GM21381 (cell line): ENCODE measurements around the gene NCSTN.

Source experiments
- ATAC-seq: cut with Tn5 transposase; IDR thresholded peaks from one replicate; pipeline ENCODE4 v1.9.1; 2021; ENCODE audit warnings: mild to moderate bottlenecking, moderate library complexity; ENCODE audit not compliant: unreplicated experiment

Gene NCSTN

DNA sequence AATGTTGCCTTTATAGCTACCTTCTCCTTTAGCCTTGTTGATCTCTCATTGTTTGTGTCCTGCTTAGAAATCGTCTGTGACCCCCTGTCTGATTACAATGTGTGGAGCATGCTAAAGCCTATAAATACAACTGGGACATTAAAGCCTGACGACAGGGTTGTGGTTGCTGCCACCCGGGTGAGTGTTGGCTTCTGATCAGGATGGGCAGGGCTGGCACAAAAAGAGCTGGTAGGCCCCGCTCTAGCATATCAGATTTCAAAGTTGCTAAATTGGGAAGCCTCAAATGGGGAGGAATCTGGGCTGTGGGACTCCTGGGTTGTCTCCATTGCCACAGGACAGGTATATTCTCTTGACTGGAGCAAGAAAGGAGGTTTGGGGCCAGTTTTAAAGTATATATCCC, 8.4 kb downstream of the NCSTN start:
- no peak for ATAC-seq

DNA sequence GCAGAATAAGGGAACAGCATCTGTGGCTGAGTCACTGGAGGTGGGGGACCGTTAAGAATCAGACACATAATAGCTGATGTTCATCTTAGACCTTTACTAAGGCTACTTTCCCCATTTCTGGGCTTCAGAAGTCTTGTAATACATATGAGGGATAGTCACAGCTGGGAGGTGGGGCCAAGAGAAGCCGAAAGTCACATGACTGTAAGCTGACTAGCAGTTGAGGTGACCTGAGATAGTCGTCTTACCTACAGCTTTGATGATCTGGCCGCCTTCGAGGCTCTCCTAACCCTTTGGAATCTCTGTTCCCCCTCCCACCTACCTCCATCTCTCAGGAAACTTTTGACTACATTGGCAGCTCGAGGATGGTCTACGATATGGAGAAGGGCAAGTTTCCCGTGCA, 9.4 kb downstream of the NCSTN start:
- no peak for ATAC-seq

DNA sequence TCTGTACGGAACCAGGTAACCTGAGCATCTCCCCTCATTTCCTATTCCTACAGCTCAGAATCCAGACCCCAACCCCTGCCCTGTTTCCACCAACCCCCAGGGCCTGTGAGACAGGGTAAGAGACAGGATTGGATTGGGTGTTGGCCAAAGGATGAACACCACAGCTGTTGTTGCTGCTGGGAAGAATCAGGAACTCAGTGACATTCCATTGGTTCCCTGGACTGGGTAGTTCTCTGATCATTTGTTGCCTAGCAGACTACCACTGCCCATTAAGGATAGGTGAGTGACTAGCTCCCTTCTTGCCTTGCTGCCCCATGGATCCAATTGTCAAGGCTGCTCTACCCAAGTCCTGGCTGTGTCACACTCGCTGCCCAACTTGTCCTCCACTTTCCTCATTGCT, 10.0 kb downstream of the NCSTN start:
- ATAC-seq: no peak

DNA sequence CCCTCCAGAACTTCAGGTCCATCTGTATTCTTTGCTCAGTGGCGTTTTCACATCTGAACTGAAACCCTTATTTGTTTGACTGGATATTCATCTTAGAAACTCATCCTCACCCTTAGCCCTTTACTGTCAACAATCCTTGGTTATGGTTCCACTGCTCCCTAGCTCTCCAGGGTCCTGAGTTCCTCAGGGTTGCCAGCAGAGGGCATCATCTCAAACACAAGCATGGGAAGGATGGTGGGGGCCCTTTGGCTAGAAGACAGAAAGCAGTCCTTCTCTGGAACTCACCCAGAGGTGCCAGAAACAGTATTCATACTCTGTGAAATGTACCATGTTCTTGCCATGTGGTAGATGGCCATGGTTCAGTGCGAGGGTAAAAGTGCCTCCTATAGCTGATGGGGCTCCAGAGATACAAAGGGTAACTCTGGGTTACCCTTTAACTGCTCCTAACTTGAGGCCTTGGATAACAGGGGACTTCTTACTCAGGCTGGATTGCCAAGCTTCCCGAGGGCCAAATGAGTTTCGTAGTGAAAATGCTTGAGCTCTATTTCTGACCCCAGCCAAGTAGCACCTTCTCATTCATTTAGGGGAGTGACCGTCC, 11.3 kb downstream of the NCSTN start:
- no peak for ATAC-seq

DNA sequence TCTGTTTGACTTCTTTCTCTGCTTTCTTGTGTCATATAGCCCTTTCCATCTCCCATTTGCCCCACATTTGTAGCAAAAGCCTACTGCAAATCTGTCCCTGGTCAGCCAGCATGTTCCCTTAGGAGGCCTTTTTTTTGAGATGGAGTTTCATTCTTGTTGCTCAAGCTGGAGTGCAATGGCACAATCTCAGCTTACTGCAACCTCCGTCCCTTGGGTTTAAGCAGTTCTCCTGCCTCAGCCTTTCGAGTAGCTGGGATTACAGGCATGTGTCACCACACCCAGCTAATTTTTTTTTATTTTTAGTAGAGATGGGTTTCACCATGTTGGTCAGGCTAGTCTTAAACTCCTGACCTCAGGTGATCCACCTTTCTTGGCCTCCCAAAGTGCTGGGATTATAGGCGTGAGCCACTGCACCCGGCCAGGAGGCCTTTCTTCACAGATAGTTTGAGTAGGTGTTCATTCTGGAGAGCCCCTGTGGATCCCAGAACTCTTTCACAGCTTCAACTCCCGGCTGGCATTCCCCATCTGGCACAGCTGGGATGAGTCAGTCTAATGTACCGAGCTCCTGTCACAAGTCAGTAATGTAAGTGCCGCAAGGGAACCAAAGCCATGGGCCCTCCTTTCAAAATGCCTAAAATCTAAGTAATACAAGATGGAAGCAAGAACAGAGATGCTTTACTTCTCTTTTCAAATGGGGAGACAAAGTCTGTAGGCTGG, 14.3 kb downstream of the NCSTN start:
- no peak for ATAC-seq

DNA sequence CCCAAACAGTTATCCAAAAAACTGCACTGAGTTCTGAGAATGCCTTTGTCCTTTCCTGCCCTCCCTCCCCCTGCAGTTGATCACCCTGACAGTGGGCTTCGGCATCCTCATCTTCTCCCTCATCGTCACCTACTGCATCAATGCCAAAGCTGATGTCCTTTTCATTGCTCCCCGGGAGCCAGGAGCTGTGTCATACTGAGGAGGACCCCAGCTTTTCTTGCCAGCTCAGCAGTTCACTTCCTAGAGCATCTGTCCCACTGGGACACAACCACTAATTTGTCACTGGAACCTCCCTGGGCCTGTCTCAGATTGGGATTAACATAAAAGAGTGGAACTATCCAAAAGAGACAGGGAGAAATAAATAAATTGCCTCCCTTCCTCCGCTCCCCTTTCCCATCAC, 14.9 kb downstream of the NCSTN start:
- ATAC-seq: no peak

DNA sequence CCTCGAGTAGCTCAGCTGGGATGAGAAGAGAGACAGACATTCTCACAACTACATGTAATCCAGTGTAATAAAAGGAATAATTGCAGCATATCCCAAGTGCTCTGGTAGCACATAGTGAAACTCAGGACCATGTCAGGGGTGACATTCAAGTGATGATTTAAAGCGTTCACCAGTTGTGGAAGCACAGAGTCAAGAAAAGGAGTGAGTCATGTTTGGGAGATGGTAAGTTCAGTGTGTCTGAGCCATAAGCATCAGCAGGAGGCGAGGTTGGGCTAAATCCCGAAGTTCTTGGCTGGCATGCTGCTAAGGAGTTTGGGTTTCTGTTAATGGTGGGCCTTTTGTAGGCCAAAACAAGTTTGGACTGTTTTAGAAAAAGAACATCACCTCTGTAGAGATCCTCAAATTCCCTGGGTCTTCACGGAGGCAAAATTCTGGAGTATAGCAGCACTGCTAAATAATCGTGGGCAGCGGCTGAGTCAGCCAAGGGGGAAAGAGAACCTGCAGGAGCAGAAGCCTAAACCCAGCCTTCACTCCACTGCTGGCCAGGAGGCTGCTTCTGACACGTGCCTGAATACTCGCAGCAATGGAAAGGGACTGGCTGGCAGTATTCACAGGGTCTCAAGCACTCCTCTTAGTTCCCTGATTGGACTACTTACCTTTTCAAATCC, 16.5 kb downstream of the NCSTN start:
- ATAC-seq: no peak

DNA sequence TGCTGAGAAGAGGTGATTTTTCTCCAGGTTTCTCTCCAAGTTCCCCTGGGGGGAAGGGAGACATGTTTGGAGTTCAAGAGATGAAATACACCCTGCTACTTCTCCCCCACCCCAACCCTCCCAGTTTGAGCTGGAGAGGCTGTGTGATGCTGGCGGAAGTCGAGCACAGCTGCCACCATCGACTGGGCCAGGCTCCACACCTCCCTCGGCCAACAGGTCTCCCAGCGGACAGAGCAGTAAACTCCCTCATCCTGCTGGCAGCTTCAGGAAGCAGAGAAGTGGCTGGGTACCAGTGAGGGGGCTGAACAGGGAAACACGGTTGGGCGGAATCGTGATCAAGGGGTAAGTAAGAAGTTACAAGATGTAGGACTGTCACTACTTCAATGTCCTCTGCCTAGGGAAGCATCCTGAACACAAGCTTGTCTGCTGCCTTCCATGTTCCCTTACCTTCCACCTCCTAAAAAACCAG, 17.1 kb downstream of the NCSTN start:
- ATAC-seq: no peak

DNA sequence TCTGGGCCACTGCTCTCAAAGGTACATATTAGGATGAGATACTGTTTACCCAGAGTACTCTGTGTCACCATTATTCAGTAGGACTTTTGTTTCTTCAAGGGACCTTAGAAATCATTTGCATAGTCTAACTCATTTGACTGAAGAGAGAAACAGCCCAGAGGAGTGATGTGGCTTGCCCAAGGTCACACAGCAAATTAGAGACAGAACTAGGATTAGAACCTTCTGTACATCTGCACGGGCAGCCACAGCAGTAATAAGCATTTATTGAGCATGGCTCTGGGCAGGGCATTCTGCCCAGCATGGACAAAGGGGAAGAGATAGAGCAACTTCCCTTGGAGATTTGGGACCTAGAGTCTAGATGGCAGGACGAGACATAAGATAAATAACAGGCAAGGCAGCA, 18.0 kb downstream of the NCSTN start:
- ATAC-seq: no peak

DNA sequence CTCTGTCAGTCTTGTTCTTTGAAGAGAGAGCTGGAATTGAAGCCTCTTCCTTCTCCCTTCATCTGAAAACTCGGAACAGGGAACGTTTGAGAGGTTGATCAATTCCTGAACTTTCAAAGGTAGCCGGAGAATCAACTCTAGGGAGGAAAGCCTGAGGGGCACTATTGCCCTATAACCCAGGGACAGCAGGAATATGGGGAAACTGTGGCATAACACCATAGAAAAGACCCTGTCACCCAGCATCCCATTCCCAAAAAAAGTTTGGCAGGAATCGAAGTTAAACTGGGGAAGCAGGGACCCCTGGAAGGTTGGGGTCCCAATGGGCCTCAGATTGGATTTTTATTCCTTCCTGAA, 18.6 kb downstream of the NCSTN start:
- no peak for ATAC-seq

DNA sequence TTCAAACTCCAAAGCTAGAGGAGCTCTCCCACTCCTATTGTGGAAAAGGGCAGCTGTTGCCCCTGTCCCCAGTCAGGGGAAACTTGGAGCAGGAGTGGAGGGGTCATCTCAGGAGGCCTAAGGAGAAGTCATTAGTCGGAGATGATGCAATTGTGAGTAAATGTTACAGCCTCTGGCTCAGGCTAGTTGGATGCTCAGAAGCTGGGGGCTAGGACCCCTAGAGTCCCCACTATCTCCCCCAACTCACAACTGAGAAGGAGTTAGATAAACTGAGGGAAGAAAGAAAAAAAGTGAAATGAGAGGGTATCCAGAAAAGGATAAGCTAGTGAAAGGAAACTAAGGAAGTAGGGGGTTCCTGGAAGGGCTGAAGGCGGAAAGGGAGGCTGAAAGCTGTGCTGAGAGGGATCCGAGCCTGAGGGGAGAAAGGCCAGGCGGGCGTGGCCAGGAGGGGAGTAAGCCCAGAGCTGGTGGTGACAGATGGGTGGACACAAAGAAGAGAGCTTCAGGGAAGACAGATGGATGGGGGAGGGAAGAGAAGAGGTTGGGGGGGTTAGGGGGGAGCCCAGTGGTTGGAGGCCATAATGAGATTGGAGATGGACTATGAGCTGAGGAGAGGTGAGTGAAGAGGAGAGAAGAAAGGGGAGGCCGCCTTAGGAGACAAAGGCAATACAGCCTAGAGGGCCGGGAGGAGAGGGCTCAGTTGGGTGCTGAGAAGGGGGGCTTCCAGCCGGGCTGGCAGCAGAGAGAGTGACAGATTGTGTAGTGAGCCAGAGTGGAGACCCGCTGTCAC, 19.2 kb downstream of the NCSTN start:
- ATAC-seq: no peak

DNA sequence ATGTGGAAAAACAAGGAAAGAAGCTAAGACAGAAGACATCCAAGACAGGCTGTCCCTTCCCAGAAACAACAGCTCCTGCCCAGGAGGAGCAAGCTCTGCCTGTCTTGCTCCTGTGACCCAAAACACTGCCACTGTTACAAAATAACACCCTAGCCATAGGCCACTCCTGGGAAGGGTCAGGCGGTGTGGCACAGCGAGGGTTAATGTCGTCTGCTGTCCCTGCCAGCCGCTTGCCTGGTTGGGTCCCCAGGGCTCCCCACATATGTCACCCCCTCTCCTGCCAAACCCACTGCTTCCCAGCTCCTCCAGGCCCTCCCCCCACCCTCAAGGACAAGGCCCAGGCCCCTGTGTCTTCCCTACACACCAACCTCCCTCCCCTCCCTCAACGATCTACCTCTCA, 19.8 kb downstream of the NCSTN start:
- ATAC-seq: no peak

DNA sequence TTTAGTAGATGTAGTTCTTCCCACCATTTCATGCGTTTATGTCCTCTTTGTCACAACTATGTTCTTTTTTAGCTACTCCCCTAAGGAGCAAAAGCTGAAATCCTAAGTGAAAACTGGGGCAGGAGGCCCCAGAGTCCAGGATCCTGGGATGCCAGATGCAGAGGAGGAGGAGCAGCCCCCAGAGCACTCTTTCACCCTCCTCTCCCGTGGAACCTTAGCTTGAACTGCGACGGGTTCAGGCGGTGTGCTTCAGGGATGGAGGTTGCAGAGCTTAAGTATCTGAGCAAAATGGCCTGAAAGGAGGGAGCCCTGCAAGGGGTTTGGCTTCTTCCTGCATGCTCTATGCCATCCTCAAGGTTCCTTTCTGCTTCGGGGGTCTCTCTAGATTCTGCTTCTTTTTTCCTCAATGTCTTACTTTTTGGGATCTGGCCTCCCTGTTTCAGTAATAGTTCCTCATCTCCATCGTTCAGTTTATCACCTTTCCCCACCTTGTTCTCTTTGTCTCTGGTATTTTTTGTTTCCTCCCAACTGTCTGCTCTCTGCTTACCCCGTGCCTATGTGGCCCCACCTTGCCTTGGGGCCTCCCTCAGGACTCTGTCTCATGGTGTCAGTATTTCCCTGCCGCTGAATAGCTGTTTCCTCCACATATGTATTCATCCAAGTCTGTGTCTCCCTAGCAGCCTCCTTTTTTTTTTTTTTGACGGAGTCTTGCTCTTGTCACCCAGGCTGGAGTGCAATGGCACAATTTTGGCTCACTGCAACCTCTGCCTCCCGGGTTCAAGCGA, 21.0 kb downstream of the NCSTN start:
- ATAC-seq: no peak

DNA sequence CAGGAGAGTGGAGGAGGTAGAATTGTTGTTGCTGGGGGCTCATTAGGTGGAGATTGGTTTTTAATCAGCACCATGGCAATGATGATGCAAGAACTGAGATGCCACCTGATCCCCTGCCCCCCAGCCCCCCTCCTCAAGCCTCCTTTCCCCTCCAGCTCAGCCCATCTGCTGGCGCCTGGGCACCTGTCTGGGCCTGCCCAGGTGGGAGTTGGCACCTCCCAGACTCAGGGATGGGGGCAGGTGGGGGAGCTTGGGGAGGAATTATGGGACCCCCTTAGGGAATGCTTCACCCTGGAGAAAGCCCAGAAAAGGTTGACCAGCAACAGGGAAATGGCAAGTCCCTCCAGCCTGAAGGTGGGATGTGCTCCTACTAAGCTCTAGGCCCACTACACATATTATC, 22.1 kb downstream of the NCSTN start:
- no peak for ATAC-seq

DNA sequence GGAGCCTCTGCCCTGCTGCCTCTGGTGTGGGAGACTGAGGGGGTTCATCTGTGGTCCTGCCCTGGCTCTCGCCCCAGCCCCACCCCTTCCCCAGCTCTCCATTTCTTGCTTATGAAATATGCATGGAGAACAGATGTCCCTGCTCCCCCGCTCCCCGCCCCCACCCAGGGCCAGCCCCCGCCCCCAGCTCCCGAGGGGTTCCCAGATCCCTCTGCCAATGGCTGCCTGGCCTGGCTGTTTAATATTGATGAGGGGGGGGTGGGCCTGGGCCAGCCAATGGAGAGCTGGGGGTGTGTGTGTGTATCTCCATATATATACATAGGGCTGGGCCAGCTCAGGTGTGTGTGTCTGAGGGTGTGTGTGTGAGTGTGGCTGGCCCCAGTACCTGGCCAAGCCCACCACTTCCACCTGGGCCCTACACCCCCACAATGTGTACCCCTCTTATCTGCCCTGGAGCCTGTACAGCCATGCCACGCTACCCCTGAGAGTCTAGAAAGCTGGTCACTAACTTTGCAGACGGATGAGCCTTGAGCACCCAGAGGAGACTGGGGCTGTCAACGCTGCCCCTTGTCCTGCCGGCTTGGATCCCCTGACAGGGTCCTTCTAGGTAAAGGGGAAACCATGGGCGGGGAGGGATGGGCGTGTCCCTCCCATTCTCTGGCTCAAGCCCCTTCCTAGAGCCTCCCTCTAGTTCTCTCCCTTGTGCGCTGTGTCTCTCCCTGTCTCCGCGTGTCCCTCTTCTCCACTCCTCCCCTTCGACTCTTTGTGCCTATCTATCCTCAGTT, 23.7 kb downstream of the NCSTN start, which contains the start of gene NHLH1:
Gene NHLH1, plus strand, starts transcription at position 341 of the 785 bp plus-strand sequence. CDS start 3,661 bp downstream, outside the sequence.
- no peak for ATAC-seq

DNA sequence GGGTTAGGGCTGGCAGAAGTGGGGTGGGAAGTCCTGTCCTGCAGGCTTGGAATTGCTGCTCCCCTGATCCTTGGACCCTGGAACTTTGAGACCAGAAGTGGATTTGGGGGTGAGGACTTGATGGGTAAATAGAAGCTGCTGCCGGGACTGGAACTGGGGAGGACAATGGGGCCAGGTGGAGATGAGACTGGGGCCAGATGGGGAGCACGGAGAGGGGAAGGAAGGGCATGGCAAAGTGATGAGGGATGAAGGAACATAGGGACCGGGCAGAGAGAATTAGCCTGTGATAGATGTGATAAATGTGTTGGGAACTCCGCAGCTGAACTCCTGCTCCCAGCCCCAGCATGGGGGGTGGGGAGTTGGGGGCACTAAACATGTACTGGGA, 24.3 kb downstream of the NCSTN start:
- ATAC-seq: no peak

DNA sequence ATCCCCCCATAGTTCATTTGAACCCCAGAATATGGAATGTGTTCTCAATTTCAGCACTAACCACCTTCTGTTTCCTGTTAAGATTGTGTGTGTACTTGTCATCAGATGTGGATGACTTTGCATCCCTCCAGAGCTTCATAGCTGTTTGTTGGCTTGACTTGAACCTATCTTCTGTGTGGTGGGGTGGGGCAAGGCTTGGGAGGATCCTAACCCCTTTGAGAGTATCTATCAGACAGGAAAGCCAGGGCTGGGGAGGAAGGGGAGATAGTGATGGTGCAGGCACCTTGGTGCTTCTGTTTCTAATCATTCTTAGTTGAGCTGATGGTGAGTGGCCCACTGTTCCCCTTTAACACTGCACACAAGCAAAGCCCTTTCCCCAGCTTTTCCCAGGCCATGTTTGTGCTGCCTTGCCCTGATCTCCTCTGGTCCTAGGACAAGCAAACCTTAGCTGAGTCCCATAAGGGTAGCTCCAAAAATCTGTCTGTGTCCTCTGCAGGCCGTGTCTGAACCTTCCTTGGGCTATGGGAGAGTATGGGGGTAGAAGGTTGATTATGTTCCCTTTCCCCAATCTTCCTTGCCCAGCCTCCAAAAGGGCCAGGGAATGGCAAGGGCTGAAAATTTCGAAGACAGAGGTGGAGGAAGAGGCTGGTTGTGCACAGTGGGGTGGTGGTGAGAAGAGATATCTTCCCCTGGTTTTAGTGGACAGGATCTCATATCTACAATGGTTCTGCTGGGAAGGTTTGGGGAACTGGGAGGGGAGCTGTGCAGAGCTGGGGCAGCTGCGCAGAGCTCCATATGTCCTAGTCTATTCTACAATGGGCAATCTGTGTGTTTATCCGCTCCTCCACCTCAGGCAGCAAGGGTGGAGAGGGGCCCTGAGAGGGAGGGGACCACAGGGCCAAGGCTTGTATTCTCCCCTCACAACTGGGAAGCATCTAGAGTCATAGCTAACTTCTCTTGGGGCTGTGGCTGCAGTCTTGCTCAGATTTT, 25.0 kb downstream of the NCSTN start:
- ATAC-seq: no peak

DNA sequence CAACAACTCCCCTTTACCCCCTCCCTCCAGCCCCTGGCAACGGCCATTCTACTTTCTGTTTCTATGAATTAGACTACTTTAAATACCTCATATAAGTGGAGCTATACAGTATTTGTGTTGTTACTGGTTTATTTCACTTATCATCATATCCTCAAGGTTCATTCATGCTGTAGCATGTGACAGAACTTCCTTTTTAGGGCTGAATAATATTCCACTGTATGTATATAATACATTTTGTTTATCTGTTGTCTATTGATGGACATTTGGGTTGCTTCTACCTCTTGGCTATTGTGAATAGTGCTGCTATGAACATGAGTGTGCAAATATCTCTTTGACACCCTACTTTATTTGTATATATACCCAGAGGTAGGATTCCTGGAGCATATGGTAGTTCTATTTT, 25.9 kb downstream of the NCSTN start:
- no peak for ATAC-seq
